Central memory CD8-positive, alpha-beta T cell (primary cell): ENCODE results near the gene BACH2.

Experiments used
- ATAC-seq: fragments of 150-1000 bp; cut with Tn5 transposase; replicated peaks from 2 replicates; pipeline ENCODE4 v1.10.0; 2022; ENCODE audit warnings: mild to moderate bottlenecking, moderate FRiP score, moderate number of reproducible peaks; ENCODE audit not compliant: poor library complexity, severe bottlenecking; ENCODE audit errors: extremely low read depth
- DNase-seq, 2 donors: peaks; one replicate each; pipeline ENCODE4 v3.0.0; 2021; ENCODE audit warnings: low spot score in 2 of 2
- H3K27ac Mint-ChIP-seq: one replicate; pipeline ENCODE4 v1.8.0; 2022; ENCODE audit warnings: low read depth, mild to moderate bottlenecking, moderate library complexity, mixed read lengths
- H3K27me3 Mint-ChIP-seq: one replicate; pipeline ENCODE4 v1.8.0; 2022; ENCODE audit warnings: mixed read lengths
- H3K36me3 Mint-ChIP-seq: one replicate; pipeline ENCODE4 v1.8.0; 2022; ENCODE audit warnings: mild to moderate bottlenecking, moderate library complexity, mixed read lengths; ENCODE audit not compliant: insufficient read depth
- H3K4me1 Mint-ChIP-seq: one replicate; pipeline ENCODE4 v1.8.0; 2022; ENCODE audit warnings: mixed read lengths
- H3K4me3 Mint-ChIP-seq: one replicate; pipeline ENCODE4 v1.8.0; 2022; ENCODE audit warnings: mild to moderate bottlenecking, moderate library complexity, mixed read lengths
- H3K9me3 Mint-ChIP-seq: one replicate; pipeline ENCODE4 v1.8.0; 2022; ENCODE audit warnings: mixed read lengths

Gene BACH2

GRCh38 chr6:89940225-89941027, 356.2 kb downstream of the BACH2 start:
- no peak overlapping the region for H3K4me3 Mint-ChIP-seq
- no peaks in the 10 kb centered on the region for H3K27me3 Mint-ChIP-seq
- peaks cover 4% of the 10 kb centered on the region for H3K4me1 Mint-ChIP-seq
- H3K36me3 Mint-ChIP-seq = peaks cover 9% of the 10 kb centered on the region
- H3K9me3 Mint-ChIP-seq = no peaks in the 10 kb centered on the region
- DNase-seq = peak; percentile 41 to 60
- no peak overlapping the region for H3K27ac Mint-ChIP-seq
- peak; percentile 84 for ATAC-seq

DNA sequence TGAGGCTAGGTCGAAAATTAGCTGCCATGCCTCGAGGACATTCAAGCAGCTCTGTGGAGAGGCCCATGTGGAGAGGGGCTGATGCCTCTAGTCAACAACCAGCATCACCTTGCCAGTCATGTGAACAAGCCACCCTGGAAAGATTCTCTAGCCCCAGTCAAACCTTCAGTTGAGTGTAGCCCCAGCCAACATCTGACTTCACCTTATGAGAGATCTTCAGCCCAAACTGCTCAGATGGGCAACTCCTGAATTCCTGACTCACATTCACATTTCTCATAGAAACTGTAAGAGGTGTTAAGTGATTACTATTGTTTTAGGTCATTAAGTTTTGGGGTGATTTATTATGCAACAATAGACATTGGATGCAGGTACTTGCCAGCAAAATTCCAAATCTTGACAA, 357.5 kb downstream of the BACH2 start:
- Mint-ChIP-seq H3K27me3 (no peaks in the 10 kb centered on the region), H3K4me3 (no peak overlapping the region), H3K27ac (no peak overlapping the region), H3K9me3 (no peaks in the 10 kb centered on the region), H3K4me1 (no peaks in the 10 kb centered on the region), H3K36me3 (peaks cover 14% of the 10 kb centered on the region)
- ATAC-seq = no peak
- DNase-seq = no peak

GRCh38 chr6:89938014-89938413, 358.6 kb downstream of the BACH2 start:
- H3K27ac Mint-ChIP-seq = no peak overlapping the region
- H3K27me3 Mint-ChIP-seq = no peaks in the 10 kb centered on the region
- H3K4me1 Mint-ChIP-seq = no peaks in the 10 kb centered on the region
- ATAC-seq (no peak), DNase-seq (no peak)
- H3K4me3 Mint-ChIP-seq = no peak overlapping the region
- H3K36me3 Mint-ChIP-seq = peaks cover 14% of the 10 kb centered on the region
- no peaks in the 10 kb centered on the region for H3K9me3 Mint-ChIP-seq

DNA sequence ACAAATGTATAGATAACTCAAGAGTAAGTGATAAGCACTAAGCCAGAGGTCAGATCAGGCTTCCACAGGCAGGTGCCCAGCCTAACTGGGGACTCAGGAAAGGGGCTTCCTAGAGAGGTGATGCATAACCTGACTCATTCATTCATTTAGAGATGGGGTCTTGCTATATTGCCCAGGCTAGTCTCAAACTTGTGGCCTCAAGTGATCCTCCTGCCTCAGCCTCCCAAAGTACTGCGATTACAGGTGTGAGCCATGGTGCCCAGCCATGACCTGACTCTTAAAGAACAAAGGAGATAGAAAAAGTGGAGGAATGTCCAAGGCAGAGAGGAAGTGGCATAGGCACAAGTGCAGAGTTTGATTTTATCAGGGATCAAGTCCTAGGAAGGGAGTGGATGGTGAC, 360.5 kb downstream of the BACH2 start:
- H3K27me3 Mint-ChIP-seq = no peaks in the 10 kb centered on the region
- H3K9me3 Mint-ChIP-seq = no peaks in the 10 kb centered on the region
- DNase-seq = no peak
- H3K27ac Mint-ChIP-seq = no peak overlapping the region
- no peak overlapping the region for H3K4me3 Mint-ChIP-seq
- peaks cover 18% of the 10 kb centered on the region for H3K36me3 Mint-ChIP-seq
- ATAC-seq = no peak
- no peaks in the 10 kb centered on the region for H3K4me1 Mint-ChIP-seq

GRCh38 chr6:89934685-89935366, 361.8 kb downstream of the BACH2 start:
- Mint-ChIP-seq H3K36me3 (peaks cover 15% of the 10 kb centered on the region), H3K4me3 (no peak overlapping the region), H3K27ac (no peak overlapping the region)

GRCh38 chr6:89932245-89932802, 364.3 kb downstream of the BACH2 start:
- H3K27me3 Mint-ChIP-seq = no peaks in the 10 kb centered on the region
- DNase-seq = no peak
- no peak overlapping the region for H3K4me3 Mint-ChIP-seq
- H3K9me3 Mint-ChIP-seq = no peaks in the 10 kb centered on the region
- ATAC-seq = no peak
- peaks cover 22% of the 10 kb centered on the region for H3K36me3 Mint-ChIP-seq
- H3K4me1 Mint-ChIP-seq = peaks cover 6% of the 10 kb centered on the region
- no peak overlapping the region for H3K27ac Mint-ChIP-seq

More at GRCh38 chr6:89934685-89935366, 361.8 kb downstream of the BACH2 start:
- no peak for DNase-seq
- Mint-ChIP-seq H3K27me3 (no peaks in the 10 kb centered on the region), H3K4me1 (no peaks in the 10 kb centered on the region), H3K9me3 (no peaks in the 10 kb centered on the region)
- ATAC-seq = no peak

DNA sequence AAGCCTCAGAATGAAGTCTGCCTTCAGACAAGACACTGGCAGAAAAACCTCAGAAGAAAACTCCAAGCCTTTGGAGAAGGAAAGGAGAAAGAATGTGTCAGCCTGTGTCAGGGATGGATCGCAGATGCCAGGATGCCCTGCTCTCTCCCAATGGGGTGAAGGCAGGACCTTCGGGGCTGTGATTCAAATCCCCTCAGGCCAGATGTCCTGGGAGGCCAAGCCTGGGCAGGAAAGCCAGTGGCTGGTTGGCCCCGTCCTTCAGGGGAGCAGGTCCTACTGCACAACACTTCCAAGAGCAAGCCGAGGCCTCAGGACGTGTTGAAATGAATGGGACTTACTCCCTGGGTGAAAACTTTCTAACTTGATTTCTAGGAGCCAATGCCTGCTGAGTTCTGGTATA, 365.9 kb downstream of the BACH2 start:
- H3K27me3 Mint-ChIP-seq = no peaks in the 10 kb centered on the region
- H3K9me3 Mint-ChIP-seq = no peaks in the 10 kb centered on the region
- peaks cover 22% of the 10 kb centered on the region for H3K36me3 Mint-ChIP-seq
- H3K4me3 Mint-ChIP-seq = no peak overlapping the region
- DNase-seq = no peak
- H3K27ac Mint-ChIP-seq = no peak overlapping the region
- no peak for ATAC-seq
- H3K4me1 Mint-ChIP-seq = peaks cover 12% of the 10 kb centered on the region

GRCh38 chr6:89928604-89929003, 368.0 kb downstream of the BACH2 start:
- peaks cover 18% of the 10 kb centered on the region for H3K4me1 Mint-ChIP-seq
- H3K27me3 Mint-ChIP-seq = no peaks in the 10 kb centered on the region
- no peaks in the 10 kb centered on the region for H3K9me3 Mint-ChIP-seq
- DNase-seq (no peak), ATAC-seq (no peak)
- peaks cover 16% of the 10 kb centered on the region for H3K36me3 Mint-ChIP-seq
- H3K4me3 Mint-ChIP-seq = no peak overlapping the region
- no peak overlapping the region for H3K27ac Mint-ChIP-seq

DNA sequence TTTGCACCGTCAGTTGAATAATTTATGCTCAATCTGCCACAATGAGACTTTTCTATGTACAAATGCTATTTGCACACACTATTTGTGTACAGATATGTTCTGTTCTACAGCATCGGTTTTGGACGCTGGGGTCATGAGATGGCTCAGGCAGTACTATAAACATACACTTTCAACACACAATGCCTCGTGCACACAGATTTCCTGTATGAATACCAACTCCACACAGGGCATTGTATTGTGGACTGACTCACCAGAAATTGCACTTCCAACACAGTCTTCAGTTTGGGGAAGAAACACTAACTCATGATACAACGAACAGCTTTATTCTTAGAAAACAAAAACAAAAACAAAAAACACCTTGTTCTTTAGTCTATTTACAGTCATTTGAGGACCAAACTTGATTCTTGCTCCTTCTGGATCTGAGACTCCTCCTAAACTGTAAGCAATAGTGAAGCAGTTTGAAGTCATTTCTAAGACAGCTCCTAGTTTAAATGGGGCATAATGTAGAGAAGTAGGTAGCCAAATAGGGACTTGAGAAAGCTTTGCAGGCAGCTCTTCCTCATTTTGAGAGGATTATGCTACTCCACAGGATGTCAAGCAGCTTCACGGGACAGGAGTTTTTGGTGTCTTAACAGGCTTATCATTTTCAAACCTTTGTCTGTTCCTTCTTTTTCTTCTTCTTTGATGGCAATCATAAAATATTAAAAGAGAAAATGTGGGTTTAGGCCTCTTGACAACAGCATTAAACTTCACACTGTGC, 368.7 kb downstream of the BACH2 start:
- no peak for DNase-seq
- H3K4me1 Mint-ChIP-seq = peaks cover 18% of the 10 kb centered on the region
- H3K9me3 Mint-ChIP-seq = no peaks in the 10 kb centered on the region

DNA sequence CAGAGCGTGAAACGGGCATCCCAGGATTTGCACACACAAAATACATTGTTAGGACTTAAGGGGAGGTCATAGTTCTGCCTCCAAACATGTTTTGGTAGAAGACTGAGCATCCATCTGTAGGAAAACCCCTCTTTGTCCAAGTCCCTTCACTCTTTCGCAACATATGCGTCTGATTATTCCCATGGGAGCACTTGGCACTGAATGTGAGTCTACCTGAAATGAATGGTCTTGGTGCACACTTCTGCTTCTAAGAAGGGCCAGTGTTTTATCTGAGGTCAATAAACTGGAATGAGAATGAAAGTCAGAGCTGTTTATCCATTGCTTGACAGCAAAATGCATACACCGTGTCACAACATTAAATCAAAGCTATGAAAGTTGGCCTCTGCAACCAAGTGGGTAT, 369.4 kb downstream of the BACH2 start:
- Mint-ChIP-seq H3K4me3 (no peak overlapping the region), H3K4me1 (peaks cover 18% of the 10 kb centered on the region), H3K36me3 (peaks cover 13% of the 10 kb centered on the region), H3K27ac (no peak overlapping the region), H3K9me3 (no peaks in the 10 kb centered on the region), H3K27me3 (peaks cover 9% of the 10 kb centered on the region)
- DNase-seq (no peak), ATAC-seq (no peak)

More for the DNA sequence above, 368.7 kb downstream of the BACH2 start:
- peaks cover 2% of the 10 kb centered on the region for H3K27me3 Mint-ChIP-seq
- no peak overlapping the region for H3K4me3 Mint-ChIP-seq
- peaks cover 14% of the 10 kb centered on the region for H3K36me3 Mint-ChIP-seq
- H3K27ac Mint-ChIP-seq = no peak overlapping the region
- ATAC-seq = no peak

GRCh38 chr6:89925826-89926225, 370.8 kb downstream of the BACH2 start:
- peaks cover 19% of the 10 kb centered on the region for H3K27me3 Mint-ChIP-seq
- no peaks in the 10 kb centered on the region for H3K9me3 Mint-ChIP-seq
- peaks cover 18% of the 10 kb centered on the region for H3K4me1 Mint-ChIP-seq
- no peak overlapping the region for H3K27ac Mint-ChIP-seq
- H3K4me3 Mint-ChIP-seq = no peak overlapping the region
- DNase-seq (no peak), ATAC-seq (no peak)
- H3K36me3 Mint-ChIP-seq = peaks cover 7% of the 10 kb centered on the region

DNA sequence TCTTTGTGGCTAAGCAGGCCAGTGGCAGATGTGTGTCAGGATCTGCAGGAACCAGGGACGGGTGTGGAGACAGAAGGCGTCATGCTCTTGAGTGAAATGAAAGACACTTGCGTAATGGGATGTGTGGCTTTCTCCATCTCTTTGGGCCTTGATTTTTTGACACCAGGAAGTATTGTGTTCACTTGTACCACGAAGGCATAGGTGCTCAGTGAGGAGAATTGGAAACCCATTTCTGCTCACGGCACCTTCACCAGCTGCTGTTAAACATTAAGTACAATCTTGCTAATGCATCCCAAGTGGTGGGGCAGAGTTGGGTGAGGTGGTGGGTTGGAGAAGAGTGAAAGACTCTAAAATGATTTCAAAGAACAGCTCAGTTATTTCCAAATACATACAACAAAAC, 372.4 kb downstream of the BACH2 start:
- Mint-ChIP-seq H3K27ac (no peak overlapping the region), H3K9me3 (no peaks in the 10 kb centered on the region), H3K36me3 (peaks cover 5% of the 10 kb centered on the region), H3K4me3 (no peak overlapping the region), H3K27me3 (peaks cover 21% of the 10 kb centered on the region), H3K4me1 (peaks cover 14% of the 10 kb centered on the region)
- DNase-seq (no peak), ATAC-seq (no peak)
